Skeletal muscle satellite cell (primary cell): Measurements from ENCODE around the gene MTRFR.
A peak's percentile ranks its signal among the peaks of the same experiment; 100 is the strongest.
"Not testable (repeated sequence)": the region's sequence is repeated elsewhere in the genome, so short reads cannot be mapped to it uniquely, and the experiment has no call there.

Experiments used
- H3K27me3 ChIP-seq: 2 replicates; pipeline ENCODE4 v1.7.0; 2013; ENCODE audit warnings: low read length; ENCODE audit not compliant: control insufficient read depth, insufficient read depth
- H3K36me3 ChIP-seq: 2 replicates; pipeline ENCODE4 v1.7.0; 2013; ENCODE audit warnings: mild to moderate bottlenecking, control low read depth, low read length; ENCODE audit not compliant: insufficient read depth
- H3K4me1 ChIP-seq: 2 replicates; pipeline ENCODE4 v1.7.0; 2013; ENCODE audit warnings: low read length; ENCODE audit not compliant: control insufficient read depth, insufficient read depth
- H3K4me2 ChIP-seq: 2 replicates; pipeline ENCODE4 v1.7.0; 2013; ENCODE audit warnings: mild to moderate bottlenecking, low read length
- H3K4me3 ChIP-seq: 2 replicates; pipeline ENCODE4 v1.7.0; 2013; ENCODE audit warnings: low read length
- H3K9ac ChIP-seq: 2 replicates; pipeline ENCODE4 v1.7.0; 2013; ENCODE audit warnings: mild to moderate bottlenecking, low read depth, low read length, moderate library complexity
- H3K9me3 ChIP-seq: replicated peaks from 2 replicates; pipeline ENCODE4 v1.7.0; 2013; ENCODE audit warnings: mild to moderate bottlenecking, control low read depth, low read length

The MTRFR gene

GRCh38 chr12:123233505-123234308, 471 bp downstream of the MTRFR start:
- no peaks in the 10 kb centered on the region for H3K36me3 ChIP-seq
- peak overlapping the region; percentile 89 for H3K4me2 ChIP-seq
- peak overlapping the region; percentile 98 for H3K4me3 ChIP-seq
- no peaks in the 10 kb centered on the region for H3K9me3 ChIP-seq
- no peaks in the 10 kb centered on the region for H3K27me3 ChIP-seq
- peaks cover 23% of the 10 kb centered on the region for H3K4me1 ChIP-seq
- peak overlapping the region; percentile 97 for H3K9ac ChIP-seq

DNA sequence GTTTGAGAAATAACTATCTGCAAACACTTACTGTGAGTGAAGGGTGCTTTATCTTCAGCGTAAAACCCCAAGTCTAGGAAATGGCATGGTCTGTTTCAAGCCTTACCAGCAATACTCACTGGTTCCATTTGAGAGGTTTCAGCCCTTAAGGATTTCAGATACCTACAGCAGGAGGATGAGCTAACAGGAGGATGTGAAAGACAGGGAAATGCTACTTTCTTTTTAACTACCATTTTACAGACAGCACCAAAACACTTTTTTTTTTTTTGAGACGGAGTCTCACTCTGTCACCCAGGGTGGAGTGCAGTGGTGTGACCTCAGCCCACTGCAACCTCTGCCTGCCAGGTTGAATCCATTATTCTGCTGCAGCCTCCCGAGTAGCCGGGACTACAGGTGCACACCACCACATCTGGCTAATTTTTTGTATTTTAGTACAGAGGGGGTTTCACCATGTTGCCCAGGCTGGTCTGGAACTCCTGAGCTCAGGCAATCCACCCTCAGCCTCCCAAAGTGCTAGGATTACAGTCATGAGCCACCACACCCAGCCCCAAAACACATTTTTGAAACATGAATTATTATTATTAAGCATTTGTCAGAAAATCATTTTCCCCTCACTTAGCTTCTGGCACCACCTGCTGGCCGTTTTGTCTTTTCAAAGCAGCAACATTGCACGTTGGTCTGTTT, 4.6 kb downstream of the MTRFR start:
- Histone ChIP-seq H3K9ac (no peak overlapping the region), H3K4me3 (no peak overlapping the region), H3K9me3 (no peaks in the 10 kb centered on the region), H3K4me2 (no peak overlapping the region), H3K36me3 (peaks cover 6% of the 10 kb centered on the region), H3K4me1 (peaks cover 26% of the 10 kb centered on the region), H3K27me3 (no peaks in the 10 kb centered on the region)

DNA sequence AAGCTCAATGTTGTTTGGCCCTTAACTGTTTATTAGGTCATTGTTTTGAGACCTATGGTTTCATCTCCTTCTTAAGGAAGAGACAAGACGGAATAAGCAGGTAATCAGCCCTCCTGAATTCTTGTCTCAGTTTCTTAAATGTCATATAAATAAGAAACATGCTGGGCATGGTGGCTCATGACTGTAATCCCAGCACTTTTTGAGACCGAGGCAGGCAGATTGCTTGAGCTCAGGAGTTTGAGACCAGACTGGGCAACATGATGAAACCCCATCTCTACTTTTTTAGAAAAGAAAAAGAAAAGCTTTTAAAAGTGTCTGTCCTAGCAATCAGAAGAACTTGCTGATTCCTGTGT, 5.1 kb downstream of the MTRFR start:
- H3K9me3 ChIP-seq: no peaks in the 10 kb centered on the region
- no peaks in the 10 kb centered on the region for H3K27me3 ChIP-seq
- no peak overlapping the region for H3K4me2 ChIP-seq
- peaks cover 6% of the 10 kb centered on the region for H3K36me3 ChIP-seq
- H3K4me1 ChIP-seq: peaks cover 27% of the 10 kb centered on the region
- H3K4me3 ChIP-seq: no peak overlapping the region
- no peak overlapping the region for H3K9ac ChIP-seq

- Histone ChIP-seq H3K4me3 (no peak overlapping the region), H3K4me1 (peaks cover 25% of the 10 kb centered on the region), H3K36me3 (peaks cover 6% of the 10 kb centered on the region), H3K9ac (no peak overlapping the region), H3K27me3 (no peaks in the 10 kb centered on the region), H3K9me3 (no peaks in the 10 kb centered on the region), H3K4me2 (no peak overlapping the region)
These were observed 5.7 kb downstream of the MTRFR start for GRCh38 chr12:123238961-123239360.

GRCh38 chr12:123242116-123242904, 9.1 kb downstream of the MTRFR start:
- Histone ChIP-seq H3K27me3 (no peaks in the 10 kb centered on the region), H3K4me2 (no peak overlapping the region), H3K4me3 (no peak overlapping the region), H3K4me1 (peaks cover 15% of the 10 kb centered on the region), H3K36me3 (peaks cover 6% of the 10 kb centered on the region), H3K9ac (no peak overlapping the region), H3K9me3 (no peaks in the 10 kb centered on the region)

DNA sequence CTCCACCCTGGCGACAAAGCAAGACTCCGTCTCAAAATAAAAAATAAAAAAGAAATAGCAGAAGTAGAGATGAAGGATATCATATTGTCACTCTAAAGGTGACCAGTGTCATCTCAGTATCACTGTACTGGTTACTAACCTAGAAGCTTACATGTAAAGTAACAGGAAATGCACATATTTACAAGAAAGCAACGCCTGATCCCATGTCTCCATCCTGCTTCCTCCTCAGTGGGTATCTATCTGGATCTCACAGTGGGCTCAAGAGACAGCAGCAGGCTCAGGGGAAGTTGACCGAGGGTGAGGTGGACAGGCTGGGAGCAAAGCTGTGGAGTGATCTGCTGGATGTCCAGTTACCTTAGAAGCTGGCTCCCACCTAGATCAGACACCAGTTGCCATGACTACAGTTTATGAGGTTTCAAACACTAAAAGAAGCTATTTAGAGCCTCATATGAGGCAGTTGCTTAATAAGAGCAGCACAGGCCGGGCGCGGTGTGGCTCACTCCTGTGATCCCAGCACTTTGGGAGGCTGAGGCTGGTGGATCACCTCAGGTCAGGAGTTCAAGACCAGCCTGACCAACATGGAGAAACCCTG, 10.5 kb downstream of the MTRFR start:
- Histone ChIP-seq H3K9ac (no peak overlapping the region), H3K9me3 (peaks cover 3% of the 10 kb centered on the region), H3K36me3 (peaks cover 6% of the 10 kb centered on the region), H3K27me3 (no peaks in the 10 kb centered on the region), H3K4me1 (peaks cover 8% of the 10 kb centered on the region), H3K4me2 (no peak overlapping the region), H3K4me3 (no peak overlapping the region)

- no peak overlapping the region for H3K4me3 ChIP-seq
- no peak overlapping the region for H3K9ac ChIP-seq
- H3K9me3 ChIP-seq: peaks cover 3% of the 10 kb centered on the region
- H3K36me3 ChIP-seq: peaks cover 8% of the 10 kb centered on the region
- H3K4me1 ChIP-seq: peaks cover 10% of the 10 kb centered on the region
- H3K4me2 ChIP-seq: no peak overlapping the region
- no peaks in the 10 kb centered on the region for H3K27me3 ChIP-seq
These were observed 12.4 kb downstream of the MTRFR start for GRCh38 chr12:123245678-123246077.

- H3K36me3 ChIP-seq: peaks cover 14% of the 10 kb centered on the region
- H3K27me3 ChIP-seq, H3K4me3 ChIP-seq, H3K4me2 ChIP-seq, H3K9ac ChIP-seq, H3K4me1 ChIP-seq, H3K9me3 ChIP-seq: not testable (repeated sequence)
These were observed 14.9 kb downstream of the MTRFR start for GRCh38 chr12:123248129-123248528.

- peaks cover 13% of the 10 kb centered on the region for H3K4me1 ChIP-seq
- H3K9ac ChIP-seq, H3K27me3 ChIP-seq, H3K4me3 ChIP-seq, H3K9me3 ChIP-seq, H3K4me2 ChIP-seq: not testable (repeated sequence)
- peaks cover 25% of the 10 kb centered on the region for H3K36me3 ChIP-seq
These were observed 15.9 kb downstream of the MTRFR start for GRCh38 chr12:123248996-123249741.

DNA sequence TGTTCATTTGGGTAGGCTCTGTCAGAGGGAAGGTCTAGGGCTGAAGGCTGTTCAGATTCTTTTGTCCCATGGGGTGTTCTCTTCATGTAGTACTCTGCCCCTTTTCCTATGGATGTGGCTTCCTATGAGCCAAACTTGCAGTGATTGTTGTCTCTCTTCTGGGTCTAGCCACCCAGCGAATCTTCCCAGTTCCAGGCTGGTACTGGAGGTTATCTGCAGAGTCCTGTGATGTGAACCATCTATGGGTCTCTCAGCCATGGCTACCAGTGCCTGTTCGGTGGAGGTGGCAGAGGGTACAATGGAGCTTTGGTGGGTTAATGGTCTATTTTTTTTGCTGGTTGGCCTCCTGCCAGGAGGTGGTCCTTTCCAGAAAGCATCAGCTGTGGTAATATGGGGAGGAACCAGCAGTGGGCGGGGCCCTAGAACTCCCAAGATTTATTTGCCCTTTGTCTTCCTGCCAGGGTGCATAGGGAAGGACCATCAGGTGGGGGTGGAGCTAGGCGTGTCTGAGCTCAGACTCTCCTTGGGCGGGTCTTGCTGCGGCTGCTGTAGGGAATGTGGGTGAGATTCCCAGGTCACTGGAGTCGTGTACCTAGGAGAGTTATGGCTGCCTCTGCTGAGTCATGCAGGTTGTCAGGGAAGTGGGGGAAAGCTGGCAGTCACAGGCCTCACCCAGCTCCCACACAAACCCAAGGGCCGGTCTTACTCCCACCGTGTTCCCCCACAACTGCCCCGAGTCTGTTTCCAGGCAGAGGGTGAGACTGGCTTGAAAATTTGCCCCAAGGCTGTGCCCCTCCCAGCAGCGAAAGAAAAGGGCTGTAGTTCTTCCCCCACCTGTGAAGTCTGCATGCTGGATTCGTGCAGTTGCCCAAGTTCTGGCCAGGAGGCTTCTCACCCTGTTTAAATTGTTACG, 17.5 kb downstream of the MTRFR start:
- H3K4me1 ChIP-seq: peaks cover 16% of the 10 kb centered on the region
- H3K9me3 ChIP-seq: peaks cover 3% of the 10 kb centered on the region
- H3K27me3 ChIP-seq: no peaks in the 10 kb centered on the region
- peaks cover 36% of the 10 kb centered on the region for H3K36me3 ChIP-seq
- H3K9ac ChIP-seq: no peak overlapping the region
- no peak overlapping the region for H3K4me2 ChIP-seq
- H3K4me3 ChIP-seq: no peak overlapping the region
